Skin epidermis (tissue), 12 donors: ENCODE measurements around the gene FOXD4L6.
"Not testable (repeated sequence)": the region's sequence is repeated elsewhere in the genome, so short reads cannot be mapped to it uniquely, and the experiment has no call there.

Source experiments
- H3K27ac ChIP-seq, 21 experiments: fragments of 200-600 bp; sonication (generic) in 11 of 21; one replicate each; pipeline ENCODE4 v1.5.0; 2020; ENCODE audit warnings: mild to moderate bottlenecking in 3 of 21, inconsistent platforms in 2 of 21, moderate library complexity in 2 of 21
- H3K4me3 ChIP-seq, 7 experiments: fragments of 200-600 bp; sonication (generic) in 2 of 7; one replicate each; pipeline ENCODE4 v1.5.0; 2020; ENCODE audit warnings: inconsistent platforms in 2 of 7, mild to moderate bottlenecking in 2 of 7, moderate library complexity in 1 of 7

The FOXD4L6 gene

GRCh38 chr9:41104542-41104941 lies 23.9 kb downstream of the FOXD4L6 start:
- H3K4me3 ChIP-seq, H3K27ac ChIP-seq: not testable (repeated sequence)

DNA sequence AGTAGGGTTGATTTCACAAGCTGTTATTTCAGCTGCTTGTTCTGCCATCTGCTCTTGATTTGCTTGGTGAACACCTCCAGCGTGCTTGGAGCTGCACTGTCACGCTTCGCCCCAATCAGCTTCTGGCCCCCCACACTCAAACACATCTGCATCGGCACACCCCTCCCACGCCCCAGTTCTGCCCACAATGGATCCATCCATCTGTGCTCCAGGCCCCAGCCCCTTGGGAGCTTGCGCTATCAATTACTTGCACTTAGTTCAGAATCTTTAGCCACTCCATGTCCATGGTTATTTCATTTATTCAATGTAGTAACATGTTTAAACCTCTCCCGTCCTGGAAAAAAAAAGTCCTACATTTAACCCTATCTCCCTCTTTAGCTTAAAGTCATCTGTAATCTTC lies 28.0 kb downstream of the FOXD4L6 start:
- H3K4me3 ChIP-seq, H3K27ac ChIP-seq: not testable (repeated sequence)

DNA sequence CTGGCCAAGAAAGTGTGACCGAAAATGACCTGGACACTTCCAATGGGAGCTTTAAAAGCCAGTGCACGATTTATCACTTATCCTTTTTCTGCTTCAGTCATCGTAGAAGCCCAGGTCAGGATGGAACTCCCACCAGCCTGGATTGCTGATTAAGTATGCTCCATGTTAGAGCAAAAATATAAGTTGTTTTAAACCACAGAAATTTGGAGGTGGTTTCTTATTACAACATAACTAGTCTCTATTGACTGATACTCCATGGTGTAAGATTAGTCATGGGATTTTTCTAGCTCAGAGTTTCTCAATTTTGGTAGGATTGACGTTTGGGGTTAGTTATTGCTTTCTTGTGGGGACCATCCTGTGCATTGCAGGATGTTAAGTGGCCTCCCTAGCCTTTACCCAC lies 29.7 kb downstream of the FOXD4L6 start:
- not testable (repeated sequence) for H3K4me3 ChIP-seq, H3K27ac ChIP-seq

- not testable (repeated sequence) for H3K27ac ChIP-seq, H3K4me3 ChIP-seq
Measured at GRCh38 chr9:41095060-41095459, 33.4 kb downstream of the FOXD4L6 start.

DNA sequence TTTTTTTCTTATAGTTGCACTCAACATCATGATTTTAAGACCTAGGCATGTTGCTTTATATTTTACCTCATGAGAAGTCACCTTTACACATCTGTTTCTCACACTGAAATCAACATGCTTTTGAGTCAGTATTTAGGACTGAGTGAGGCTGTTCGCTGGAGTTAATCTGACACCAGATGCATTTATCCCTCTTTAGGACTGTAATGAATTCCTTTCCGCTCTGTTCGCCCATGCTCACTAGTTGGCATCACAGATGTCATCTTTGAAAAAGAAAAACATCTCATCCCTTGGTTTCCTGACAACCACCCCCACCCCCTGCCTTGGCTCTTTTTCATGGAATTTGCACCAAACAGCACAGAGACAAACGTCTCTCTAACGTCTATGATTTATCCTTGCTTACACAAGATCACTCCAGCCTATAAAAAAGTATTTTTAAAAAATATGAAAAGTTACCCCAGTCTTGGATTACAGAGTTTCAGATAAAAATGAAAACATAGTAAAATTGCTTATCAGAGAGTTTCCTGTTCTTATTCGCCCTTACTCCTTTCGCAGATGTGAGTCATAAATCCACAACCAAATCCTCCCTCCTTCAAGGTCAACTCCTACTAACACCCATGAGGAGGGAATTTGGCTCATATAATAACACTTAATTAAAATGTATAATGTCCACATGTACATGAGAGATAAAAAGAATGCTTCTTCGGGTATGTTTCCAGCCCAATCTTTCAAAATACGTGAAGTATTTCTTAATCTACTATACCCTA lies 34.3 kb downstream of the FOXD4L6 start:
- not testable (repeated sequence) for H3K4me3 ChIP-seq, H3K27ac ChIP-seq

DNA sequence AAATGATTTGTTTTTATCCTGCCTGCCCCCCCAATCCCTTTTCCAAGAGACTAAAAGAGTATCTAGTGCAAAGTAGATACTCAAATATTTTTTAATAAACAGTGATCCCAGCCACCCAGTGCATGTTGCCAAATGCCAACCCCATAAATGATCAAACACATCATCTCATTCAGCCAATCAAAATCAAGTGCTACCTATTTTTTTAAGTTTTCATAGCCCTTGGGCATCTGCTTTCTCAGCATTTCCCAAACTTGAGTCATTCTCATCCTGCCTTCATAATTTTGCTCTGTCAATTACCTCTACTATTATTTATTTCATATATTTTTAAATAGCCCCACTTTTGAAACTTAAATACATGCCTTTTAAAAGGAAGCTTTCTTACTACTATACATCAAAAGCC lies 37.6 kb downstream of the FOXD4L6 start:
- not testable (repeated sequence) for H3K4me3 ChIP-seq, H3K27ac ChIP-seq

DNA sequence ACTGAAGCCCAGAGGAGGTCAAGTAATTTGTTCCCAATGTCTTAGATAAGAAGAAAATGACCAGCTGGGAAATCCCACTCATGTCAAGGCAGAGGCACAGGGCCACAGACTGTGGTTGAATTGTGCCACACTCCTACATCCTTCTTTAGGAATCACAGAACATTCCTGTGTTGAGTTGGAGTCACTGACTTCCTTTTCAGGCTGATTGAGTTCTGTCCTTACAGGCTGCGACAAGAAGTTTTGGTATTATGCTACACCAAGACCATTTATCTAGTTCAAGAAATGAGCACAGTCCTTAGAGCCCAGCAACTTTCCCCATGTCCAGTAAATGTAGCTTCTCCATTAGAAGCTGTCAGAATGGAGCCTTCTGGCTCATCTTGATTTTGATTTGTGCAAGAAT lies 38.1 kb downstream of the FOXD4L6 start:
- not testable (repeated sequence) for H3K4me3 ChIP-seq, H3K27ac ChIP-seq

DNA sequence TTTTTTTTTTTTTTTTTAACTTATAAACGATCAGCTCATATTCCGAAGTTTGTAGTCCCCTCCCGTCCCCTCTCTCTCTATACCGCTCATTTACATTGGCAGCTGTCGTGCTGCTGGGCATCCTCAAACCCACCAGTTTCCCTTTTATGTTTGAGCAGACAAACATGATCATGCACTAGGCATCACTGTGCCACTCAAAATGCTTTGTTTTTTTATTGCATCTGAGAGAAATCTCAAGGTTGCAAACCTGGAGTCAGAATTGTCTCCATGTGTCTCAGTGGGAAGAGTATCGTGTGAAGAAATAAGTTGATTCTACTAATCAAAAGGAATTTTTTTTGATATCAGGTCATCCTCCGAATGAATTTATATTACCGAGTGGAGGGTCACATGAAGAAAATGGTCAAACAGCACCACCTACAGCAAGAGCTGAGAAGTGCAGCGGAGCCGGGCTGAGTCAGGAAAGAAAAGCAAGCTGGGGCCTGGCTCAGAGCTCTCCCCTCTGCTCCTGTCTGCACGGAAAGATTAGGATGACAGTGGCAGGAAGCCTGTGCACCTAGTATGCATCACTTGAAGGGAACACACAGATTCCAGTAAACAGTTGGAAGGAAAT lies 39.9 kb downstream of the FOXD4L6 start:
- H3K4me3 ChIP-seq, H3K27ac ChIP-seq: not testable (repeated sequence)

DNA sequence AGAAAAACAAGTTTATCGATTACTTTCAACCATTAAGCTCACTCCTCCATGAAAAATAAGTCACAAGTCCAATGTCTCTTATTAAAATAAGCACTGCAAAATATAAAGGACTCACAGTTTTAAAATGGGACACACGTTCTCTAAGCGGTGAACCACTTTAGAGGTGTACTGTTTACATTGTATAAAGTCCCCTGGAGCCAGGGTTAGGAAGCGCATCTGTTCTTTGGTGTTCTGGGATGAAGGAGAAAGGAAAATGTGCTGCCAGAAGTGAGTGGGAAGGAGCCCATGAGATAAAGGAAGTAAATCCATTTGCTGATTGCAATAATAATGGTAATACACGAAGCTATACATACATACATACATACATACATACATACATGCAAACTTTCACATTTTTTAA lies 40.6 kb downstream of the FOXD4L6 start:
- H3K4me3 ChIP-seq, H3K27ac ChIP-seq: not testable (repeated sequence)

- H3K27ac ChIP-seq, H3K4me3 ChIP-seq: not testable (repeated sequence)
Measured at GRCh38 chr9:41087157-41087780, 41.2 kb downstream of the FOXD4L6 start.

DNA sequence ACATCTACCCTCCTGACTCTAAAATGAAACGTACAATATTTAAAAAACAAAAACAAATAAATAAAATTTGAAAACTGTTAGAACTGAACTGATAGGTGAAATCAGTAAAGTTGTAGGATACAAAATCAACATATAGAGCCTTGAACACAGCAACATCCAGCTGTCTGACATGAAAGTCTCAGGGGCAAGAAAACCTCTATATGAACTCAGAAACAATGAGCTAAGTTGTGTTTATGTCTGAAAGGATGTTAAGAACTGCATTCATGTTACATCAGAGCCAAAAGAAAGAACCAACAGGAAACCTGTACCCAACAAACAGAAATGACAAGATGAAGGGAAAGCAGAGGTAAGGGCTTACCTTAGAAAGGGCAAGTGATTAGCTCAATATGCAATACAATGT lies 41.8 kb downstream of the FOXD4L6 start:
- H3K4me3 ChIP-seq, H3K27ac ChIP-seq: not testable (repeated sequence)

DNA sequence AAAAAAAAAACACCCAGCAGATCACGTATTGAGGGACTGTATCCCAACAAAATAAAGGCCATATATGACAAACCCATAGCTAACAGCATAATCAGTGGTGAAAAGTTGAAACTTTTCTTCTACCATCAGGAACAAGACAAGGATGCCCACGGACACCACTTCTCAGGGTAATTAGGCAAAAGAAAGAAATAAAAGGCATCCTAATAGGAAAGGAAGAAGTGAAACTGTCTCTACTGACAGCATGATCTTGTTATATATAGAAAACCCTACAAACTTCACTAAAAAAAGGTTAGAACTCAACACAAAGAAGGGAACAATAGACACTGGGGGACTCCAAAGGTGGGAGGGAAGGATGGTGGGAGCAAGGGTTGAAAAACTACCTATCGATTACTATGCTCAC lies 42.3 kb downstream of the FOXD4L6 start:
- not testable (repeated sequence) for H3K4me3 ChIP-seq, H3K27ac ChIP-seq

DNA sequence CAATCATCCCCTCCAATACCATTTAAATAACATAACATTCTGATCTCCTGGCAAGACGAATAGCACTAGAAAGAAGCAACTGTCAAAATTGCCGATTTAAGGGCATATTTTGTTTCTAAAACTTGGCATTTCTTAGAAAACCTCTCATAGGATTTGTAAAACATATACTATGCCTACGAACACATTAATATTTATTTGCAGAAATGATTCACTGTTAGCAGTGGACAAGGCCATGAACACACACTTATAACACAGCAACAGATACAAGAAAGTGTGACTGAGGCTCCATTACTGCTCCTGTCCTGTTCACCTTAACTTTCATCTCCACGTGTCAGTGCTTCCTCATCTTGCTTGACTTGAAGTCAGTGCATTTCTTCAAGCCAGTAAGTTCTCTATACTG lies 46.1 kb downstream of the FOXD4L6 start:
- H3K4me3 ChIP-seq, H3K27ac ChIP-seq: not testable (repeated sequence)

DNA sequence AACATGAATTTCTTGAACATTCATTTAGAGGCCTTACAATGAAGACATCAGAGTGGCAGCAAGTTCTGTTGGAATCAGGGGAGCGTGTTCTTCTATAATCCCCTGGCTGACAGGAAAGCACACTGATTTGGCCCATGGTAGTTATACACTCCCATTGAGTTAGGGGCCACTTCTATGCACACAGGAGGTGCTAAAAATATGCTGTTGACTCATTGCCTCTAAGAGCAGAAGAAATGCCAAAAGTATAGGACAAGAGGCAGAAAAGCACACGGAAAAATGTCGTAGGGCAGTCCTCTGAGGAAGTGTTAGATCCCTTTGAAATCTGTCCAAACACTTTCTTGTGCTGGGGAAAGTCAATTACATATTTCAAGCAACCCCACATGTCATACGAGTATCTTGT lies 49.0 kb downstream of the FOXD4L6 start:
- not testable (repeated sequence) for H3K4me3 ChIP-seq, H3K27ac ChIP-seq

DNA sequence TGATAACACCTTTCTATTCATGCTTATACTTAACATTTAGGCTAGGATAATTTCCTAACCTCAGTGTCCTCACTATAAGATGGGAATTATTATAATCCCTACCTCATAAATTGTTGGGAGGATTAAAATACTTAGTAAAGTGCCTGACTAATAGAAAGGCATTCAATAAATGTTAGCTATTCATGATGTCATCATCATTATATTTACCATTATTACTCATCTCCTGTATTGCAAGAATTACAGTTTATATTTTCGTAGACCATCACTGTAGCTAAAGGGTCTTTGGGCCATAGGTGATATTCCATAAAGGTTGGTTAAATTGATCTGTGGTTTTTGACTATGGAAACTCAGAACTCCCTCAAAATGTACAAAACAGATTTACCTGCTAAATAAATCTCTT lies 50.9 kb downstream of the FOXD4L6 start:
- not testable (repeated sequence) for H3K27ac ChIP-seq, H3K4me3 ChIP-seq
